Stimulated activated CD4-positive, alpha-beta T cell treated with anti-CD3 and anti-CD28 coated beads, Interleukin-4, amount 100 ng/mL, for 24 hours (primary cell): ENCODE measurements around the gene CST2.
"Not testable (repeated sequence)": the region's sequence is repeated elsewhere in the genome, so short reads cannot be mapped to it uniquely, and the experiment has no call there.

ENCODE experiments used
- DNase-seq: peaks from one replicate; pipeline ENCODE4 v3.0.0-alpha.2; 2020

Gene CST2

GRCh38 chr20:23826541-23827021 lies at the start of gene CST2:
Gene CST2, minus strand, starts transcription at chr20:23826729. Its CDS starts 69 bp downstream, at chr20:23826660.
- DNase-seq: no peak

DNA sequence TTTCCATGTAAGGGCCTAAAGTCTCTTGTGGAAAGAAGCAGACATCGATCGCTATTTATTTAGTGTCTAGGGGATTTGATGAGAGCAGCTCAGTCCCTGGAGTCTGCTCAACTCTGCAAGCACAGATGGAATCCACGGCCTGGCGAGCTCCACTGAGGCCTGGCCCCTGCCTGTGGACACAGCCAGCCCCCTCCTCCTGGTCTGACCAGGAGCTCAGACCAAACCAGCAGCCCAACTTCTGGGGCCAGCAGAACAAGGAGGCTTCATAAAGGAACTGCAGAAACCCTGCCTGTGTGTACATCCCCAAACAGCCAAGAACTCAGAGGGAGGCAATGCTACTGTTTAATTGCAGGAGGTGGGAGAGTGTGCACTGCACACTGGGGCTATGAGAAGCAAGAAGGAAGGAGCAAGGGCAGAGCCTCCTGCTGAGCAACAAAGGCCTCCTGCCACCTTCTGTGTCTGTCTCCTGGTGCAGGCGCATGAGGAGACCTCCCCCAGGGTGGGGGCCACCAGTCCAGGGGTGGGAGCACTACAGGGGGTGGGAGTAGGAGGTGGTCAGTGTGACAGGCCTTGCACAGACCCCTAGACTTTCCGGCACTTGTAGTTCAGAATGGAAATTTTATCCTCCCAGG lies 49.2 kb upstream of the CST2 start:
- no peak for DNase-seq

DNA sequence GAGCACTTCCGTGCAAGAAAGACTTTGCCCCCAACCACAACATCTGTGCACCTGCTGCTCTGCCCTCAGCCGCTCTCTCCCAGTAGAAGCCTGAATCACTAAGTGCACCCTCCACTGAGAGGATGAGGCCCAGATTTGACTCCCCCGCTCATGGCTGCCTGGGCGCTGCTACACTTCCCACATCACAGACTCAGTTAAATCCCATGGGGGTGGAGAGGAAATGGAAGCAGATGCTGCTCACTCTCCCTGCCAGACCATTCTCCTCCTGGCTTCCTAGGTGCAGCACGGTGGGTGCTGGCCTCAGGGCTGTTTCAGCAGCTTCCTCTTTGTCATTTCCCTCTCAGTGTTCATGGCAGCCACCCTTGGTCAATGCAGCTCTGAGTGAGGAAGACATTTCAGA lies 48.2 kb upstream of the CST2 start:
- no peak for DNase-seq

DNA sequence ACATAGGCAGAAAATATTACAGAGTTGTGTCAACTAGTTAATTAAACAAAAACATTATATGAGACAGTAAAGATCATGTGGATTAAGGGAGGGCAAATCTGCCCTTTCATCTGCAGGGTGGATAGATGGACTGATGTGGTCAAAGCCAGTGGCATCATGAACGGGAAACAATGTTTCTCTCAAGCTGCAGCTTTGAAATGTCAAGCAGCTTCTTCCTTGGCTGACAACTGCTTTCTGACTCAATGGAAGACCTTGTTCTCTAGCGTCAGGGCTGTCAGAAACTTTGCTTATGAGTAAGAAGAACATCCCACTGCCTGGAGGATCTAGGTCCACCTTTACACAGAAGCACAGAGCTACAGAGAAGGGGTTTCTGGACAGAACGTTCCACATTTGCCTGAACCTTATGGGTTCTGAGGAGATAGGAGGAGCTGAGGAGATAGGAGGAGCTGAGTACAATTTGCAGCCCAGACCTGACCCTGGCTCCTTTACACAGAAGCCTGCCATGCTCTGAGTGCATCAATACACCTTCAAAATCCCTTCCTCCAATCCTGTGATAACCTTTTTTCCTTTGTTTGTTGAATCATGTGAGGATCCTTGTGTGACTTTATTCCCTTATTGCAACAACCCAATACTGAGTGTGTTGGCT lies 47.0 kb upstream of the CST2 start:
- DNase-seq: no peak

GRCh38 chr20:23872065-23872464 lies 45.5 kb upstream of the CST2 start:
- DNase-seq: no peak

- no peak for DNase-seq
Observed at GRCh38 chr20:23870461-23870860, 43.9 kb upstream of the CST2 start.

DNA sequence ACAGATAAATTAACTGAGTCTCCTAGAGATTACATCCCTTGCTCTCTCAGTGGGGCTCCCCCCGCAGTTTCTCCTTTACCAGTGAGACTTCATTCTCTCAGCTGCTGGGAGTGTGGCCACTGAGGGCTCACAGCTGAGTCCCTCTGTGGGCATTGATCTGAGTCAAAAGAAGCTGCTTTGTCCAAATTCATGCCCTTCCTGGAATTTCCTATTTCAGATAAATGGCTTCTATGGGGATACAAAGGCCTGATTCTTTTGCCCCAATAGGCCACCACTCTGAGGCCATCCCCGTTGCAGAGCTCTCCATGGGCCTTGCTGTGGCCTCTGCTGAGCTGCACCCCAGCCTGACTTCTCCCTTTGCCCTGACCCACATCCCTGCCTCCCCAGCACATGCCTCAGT lies 43.0 kb upstream of the CST2 start:
- no peak for DNase-seq

DNA sequence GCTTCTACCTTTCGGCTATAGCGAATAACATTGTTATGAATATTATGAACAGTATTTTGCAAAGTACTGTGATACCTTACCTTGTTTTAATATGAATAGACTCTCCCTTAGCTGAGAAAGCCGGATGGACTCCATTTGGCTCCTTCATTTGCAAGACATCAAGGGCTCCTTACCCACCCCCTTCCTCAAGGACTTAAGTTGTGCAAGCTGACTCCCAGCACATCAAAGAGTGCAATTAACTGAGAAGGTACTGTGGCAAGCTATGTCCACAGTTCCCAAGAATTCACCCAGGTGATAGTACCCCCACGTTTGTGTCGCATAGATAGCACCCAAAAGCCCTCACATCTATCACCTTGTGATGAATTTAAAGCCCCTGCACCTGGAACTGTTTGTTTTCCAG lies 41.8 kb upstream of the CST2 start:
- DNase-seq: no peak

- no peak for DNase-seq
Observed at GRCh38 chr20:23867152-23867776, 40.7 kb upstream of the CST2 start.

DNA sequence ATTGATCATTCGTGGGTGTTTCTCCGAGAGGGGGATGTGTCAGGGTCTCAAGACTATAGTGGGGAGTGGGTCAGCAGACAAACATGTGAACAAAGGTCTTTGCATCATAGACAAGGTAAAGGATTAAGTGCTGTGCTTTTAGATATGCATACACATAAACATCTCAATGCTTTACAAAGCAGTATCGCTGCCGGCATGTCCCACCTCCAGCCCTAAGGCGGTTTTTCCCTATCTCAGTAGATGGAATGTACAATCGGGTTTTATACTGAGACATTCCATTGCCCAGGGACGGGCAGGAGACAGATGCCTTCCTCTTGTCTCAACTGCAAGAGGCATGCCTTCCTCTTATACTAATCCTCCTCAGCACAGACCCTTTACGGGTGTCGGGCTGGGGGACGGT lies 34.2 kb upstream of the CST2 start:
- DNase-seq: not testable (repeated sequence)

DNA sequence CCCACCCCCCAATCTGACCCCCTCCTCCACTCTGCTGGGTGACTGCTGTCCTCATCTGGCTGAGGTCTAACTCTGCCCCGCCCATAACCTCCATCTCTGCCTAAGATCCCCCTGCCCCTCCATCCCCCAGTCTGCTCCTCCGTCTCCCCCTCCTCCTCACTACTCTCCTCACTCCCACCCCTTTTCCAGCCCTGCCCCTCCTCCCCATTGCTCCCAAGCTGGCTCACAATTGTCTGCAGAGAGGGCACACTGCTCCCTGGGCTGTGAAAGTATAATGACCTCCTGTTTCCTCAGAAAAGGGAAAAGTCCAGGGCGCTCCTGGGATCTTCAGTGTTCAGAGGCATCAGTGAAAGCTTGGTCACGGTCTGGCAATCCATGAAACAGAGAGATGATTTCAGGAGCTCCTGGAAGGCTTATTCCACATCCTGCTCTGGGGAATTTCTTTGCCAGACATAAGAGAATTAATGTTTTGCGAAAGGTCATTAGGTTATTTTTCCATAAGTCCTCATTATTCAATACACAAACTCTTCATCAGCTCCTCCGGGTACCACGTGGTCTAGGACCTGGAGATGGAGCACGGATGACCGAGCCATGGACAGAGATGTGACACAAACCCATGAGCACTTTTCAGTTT lies 31.6 kb upstream of the CST2 start:
- DNase-seq: no peak

- DNase-seq: no peak
Observed at GRCh38 chr20:23856736-23857135, 30.2 kb upstream of the CST2 start.

- no peak for DNase-seq
Observed at GRCh38 chr20:23856226-23856625, 29.7 kb upstream of the CST2 start.

DNA sequence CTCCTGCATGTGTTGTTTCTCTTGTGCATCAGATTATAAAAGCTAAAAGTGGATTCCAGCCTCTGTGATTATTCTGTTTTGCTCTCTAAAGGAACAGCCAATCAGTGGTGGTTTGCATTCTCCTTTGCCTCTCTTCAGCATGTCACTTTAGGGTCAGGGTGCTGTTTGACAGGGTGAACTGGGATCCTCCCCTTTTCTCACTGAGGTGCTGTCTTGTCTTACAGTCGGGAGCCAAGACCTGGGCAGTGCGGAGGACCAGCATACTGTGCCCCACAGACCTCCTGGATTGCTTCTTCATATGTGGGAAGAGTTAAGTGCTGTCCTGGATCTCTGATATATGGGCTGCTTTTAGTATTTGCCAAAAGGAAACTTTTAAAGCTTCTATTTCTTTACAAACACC lies 15.2 kb upstream of the CST2 start:
- no peak for DNase-seq

GRCh38 chr20:23835716-23836115 lies 9.2 kb upstream of the CST2 start:
- DNase-seq: no peak

- DNase-seq: no peak
Observed at GRCh38 chr20:23832775-23833513, 6.4 kb upstream of the CST2 start.

DNA sequence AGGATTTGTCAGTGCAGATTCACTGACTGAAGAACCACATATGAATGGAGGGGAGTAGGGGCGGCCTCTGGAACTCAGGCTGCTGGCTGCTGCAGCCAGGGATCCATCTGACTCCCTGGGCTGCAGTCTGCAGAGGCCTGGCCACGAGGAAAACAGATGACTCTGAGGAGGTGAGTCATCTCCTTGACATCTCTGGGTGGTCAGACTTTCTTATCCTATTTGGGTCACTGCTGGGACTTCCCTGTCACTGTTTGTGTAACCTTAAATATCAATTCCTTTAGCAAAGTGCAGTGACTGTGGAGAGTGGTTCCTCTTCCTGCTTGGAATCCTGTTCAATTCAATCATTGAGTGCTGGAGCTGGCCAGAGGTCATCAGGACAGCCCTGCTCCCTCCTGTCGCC lies 5.4 kb upstream of the CST2 start:
- DNase-seq: not testable (repeated sequence)

- DNase-seq: no peak
Observed at GRCh38 chr20:23823621-23824324, 2.8 kb downstream of the CST2 start.

- no peak for DNase-seq
Observed at GRCh38 chr20:23823111-23823510, 3.4 kb downstream of the CST2 start.

GRCh38 chr20:23820493-23820892 lies 6.0 kb downstream of the CST2 start:
- DNase-seq: no peak

GRCh38 chr20:23811559-23811958 lies 15.0 kb downstream of the CST2 start:
- DNase-seq: not testable (repeated sequence)

GRCh38 chr20:23810349-23810748 lies 16.2 kb downstream of the CST2 start:
- DNase-seq: not testable (repeated sequence)
